ENCODE data around the gene RERE. TPM values are rescaled to one million over a fixed set of nuclear protein-coding genes. Genes with fewer than 3 reads are reported as not detected.

Gene RERE
- total RNA-seq, 2 experiments from 2014 or later, result 73.1 to 211 TPM

DNA sequence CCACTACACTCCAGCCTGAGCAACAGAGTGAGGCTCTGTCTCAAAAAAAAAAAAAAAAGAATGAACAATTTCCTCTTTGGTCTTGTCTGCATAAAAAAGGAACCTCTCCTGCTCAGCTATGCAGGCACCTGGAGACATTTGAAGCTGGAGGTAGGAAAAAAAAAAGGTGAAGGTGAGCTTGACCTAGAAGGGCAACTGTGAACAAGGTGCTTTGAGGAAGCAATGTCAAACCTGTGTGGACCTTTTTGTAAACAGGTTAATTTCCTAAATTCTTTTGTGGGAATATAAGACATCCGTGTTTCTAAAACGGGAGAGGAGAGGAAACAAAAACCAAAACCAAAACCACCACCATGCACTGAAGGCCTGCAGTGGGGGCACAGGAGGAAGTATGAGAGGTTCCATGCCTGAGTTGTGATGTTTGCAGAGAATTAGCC is 422.0 kb downstream of the RERE start:
- Histone ChIP-seq H4K20me1 (ENCODE audit: insufficient read depth, low read length) (peaks cover 65% of the 10 kb centered on the region), H3K79me2 (ENCODE audit: insufficient read depth, low read depth, low read length) (peaks cover 100% of the 10 kb centered on the region), H3K4me2 (ENCODE audit: low read length) (peak overlapping the region; percentile 74), H3K9me2 (ENCODE audit: insufficient read depth, low read length) (no peaks in the 10 kb centered on the region), H3K4me1 (ENCODE audit: insufficient read depth, low read length, poor library complexity, severe bottlenecking) (peaks cover 77% of the 10 kb centered on the region), H3K27ac (ENCODE audit: low read depth, low read length, poor library complexity, severe bottlenecking) (peak overlapping the region; percentile 70), H3K9me3 (ENCODE audit: low read length) (no peaks in the 10 kb centered on the region), H3K4me3 (ENCODE audit: low read depth, low read length, poor library complexity, severe bottlenecking) (peak overlapping the region; percentile 51), H3K36me3 (ENCODE audit: insufficient read depth, low read length) (peaks cover 99% of the 10 kb centered on the region), H2AFZ (ENCODE audit: low read length) (no peak overlapping the region)
- DNase-seq (ENCODE audit: low spot score), result peak; percentile 56
- intact Hi-C loops (cut with micrococcal nuclease; ENCODE audit: unreplicated experiment), result no loop called here
- TF ChIP-seq EZH2phosphoT487 (IDR thresholded peaks at IDR 0.05; ENCODE audit: borderline replicate concordance, low read depth, low read length), result no peak
- TF ChIP-seq, protein P1, sequence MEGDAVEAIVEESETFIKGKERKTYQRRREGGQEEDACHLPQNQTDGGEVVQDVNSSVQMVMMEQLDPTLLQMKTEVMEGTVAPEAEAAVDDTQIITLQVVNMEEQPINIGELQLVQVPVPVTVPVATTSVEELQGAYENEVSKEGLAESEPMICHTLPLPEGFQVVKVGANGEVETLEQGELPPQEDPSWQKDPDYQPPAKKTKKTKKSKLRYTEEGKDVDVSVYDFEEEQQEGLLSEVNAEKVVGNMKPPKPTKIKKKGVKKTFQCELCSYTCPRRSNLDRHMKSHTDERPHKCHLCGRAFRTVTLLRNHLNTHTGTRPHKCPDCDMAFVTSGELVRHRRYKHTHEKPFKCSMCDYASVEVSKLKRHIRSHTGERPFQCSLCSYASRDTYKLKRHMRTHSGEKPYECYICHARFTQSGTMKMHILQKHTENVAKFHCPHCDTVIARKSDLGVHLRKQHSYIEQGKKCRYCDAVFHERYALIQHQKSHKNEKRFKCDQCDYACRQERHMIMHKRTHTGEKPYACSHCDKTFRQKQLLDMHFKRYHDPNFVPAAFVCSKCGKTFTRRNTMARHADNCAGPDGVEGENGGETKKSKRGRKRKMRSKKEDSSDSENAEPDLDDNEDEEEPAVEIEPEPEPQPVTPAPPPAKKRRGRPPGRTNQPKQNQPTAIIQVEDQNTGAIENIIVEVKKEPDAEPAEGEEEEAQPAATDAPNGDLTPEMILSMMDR (conservative IDR thresholded peaks at IDR 0.05; ENCODE audit: low read length), result no peak
- no TSS peak for BruUV-seq (replicated peaks)
- CTCF ChIA-PET (ENCODE audit: unreplicated experiment), result no interaction called here
- POLR2A ChIA-PET, result interaction anchor here (0.7 to 1.0 kb wide), 3 partner anchors 14 to 419 kb away, joined by 3 to 6 read pairs (median 3); no protein-coding TSS in a partner anchor

DNA sequence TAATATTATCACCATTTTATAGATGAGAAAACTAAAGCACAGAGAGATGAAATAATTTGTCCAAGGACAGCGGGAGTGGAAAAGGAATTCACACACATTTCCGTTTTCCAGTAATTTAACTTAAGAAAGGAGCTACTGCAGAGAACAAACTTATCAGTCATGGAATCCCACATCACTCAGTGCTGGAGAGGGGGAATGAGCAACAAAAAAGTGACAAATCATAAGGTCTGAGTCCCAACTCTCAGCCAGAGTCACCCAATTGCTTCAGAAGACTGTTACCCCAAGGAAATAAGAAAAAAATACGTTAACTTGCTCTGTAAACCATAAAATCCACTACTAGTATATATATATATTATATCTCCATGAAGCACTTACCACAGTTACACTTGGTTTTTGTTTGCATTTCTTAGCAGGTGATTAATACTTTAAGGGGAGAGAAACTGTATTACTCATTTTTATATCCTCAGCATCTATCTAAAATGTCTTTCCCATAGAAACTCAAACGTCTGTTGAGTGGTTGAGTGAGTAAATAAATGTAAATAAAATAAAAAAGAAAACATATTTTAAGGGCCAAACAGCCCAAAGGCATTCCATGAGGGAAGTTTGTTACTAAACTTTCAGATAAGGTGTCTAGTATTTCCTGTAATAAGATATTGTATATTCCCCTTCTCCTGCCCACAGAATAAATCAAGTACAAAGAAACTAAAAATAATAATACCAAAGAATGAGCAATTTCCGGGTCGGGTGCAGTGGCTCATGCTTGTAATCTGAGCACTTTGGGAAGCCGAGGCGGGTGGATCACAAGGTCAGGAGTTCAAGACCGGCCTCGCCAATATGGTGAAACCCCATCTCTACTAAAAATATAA is 422.8 kb downstream of the RERE start:
- H3K79me2 ChIP-seq (ENCODE audit: insufficient read depth, low read depth, low read length), result peaks cover 100% of the 10 kb centered on the region
- intact Hi-C loops (cut with micrococcal nuclease; ENCODE audit: unreplicated experiment), result no loop called here
- H3K27ac ChIP-seq (ENCODE audit: low read depth, low read length, poor library complexity, severe bottlenecking), result peak overlapping the region; percentile 70
- TF ChIP-seq, protein P1 (conservative IDR thresholded peaks at IDR 0.05; ENCODE audit: low read length), result no peak
- TF ChIP-seq EZH2phosphoT487 (IDR thresholded peaks at IDR 0.05; ENCODE audit: borderline replicate concordance, low read depth, low read length), result no peak
- peaks cover 70% of the 10 kb centered on the region for H3K4me1 ChIP-seq (ENCODE audit: insufficient read depth, low read length, poor library complexity, severe bottlenecking)
- DNase-seq (ENCODE audit: low spot score), result no peak
- no peaks in the 10 kb centered on the region for H3K9me3 ChIP-seq (ENCODE audit: low read length)
- H3K9me2 ChIP-seq (ENCODE audit: insufficient read depth, low read length), result no peaks in the 10 kb centered on the region
- BruUV-seq (replicated peaks), result no TSS peak
- peaks cover 99% of the 10 kb centered on the region for H3K36me3 ChIP-seq (ENCODE audit: insufficient read depth, low read length)
- ChIA-PET CTCF (ENCODE audit: unreplicated experiment) (no interaction called here), POLR2A (interaction anchor here (0.8 to 1.2 kb wide), 4 partner anchors 12 to 116 kb away, joined by 3 to 6 read pairs (median 4); no protein-coding TSS in a partner anchor)
- H4K20me1 ChIP-seq (ENCODE audit: insufficient read depth, low read length), result peaks cover 65% of the 10 kb centered on the region
- no peak overlapping the region for H2AFZ ChIP-seq (ENCODE audit: low read length)
- peak overlapping the region; percentile 74; the same call in 1 of the 2 replicates for H3K4me2 ChIP-seq (ENCODE audit: low read length)
- H3K4me3 ChIP-seq (ENCODE audit: low read depth, low read length, poor library complexity, severe bottlenecking), result no peak overlapping the region

DNA sequence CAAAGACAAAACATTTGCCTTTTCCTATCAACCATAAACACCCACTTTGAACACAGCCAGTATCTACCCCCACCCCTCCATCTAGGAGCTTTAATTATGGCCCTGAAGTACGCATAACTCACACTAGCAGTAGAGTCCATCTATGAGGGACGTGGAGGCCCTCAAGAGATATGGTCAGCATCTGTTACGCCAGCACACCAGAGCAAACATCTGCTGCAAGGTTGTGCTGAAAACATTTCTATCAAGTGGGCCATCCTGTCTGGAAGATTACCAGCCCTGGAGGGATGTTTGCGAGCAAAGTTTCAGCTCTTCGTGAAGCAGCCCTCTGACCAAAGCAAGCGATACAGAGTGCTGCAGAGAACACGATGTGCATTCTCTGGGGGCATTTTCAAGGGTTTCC is 424.9 kb downstream of the RERE start:
- ChIA-PET POLR2A (no interaction called here), CTCF (ENCODE audit: unreplicated experiment) (no interaction called here)
- Histone ChIP-seq H3K4me1 (ENCODE audit: insufficient read depth, low read length, poor library complexity, severe bottlenecking) (peaks cover 48% of the 10 kb centered on the region), H3K27ac (ENCODE audit: low read depth, low read length, poor library complexity, severe bottlenecking) (no peak overlapping the region), H4K20me1 (ENCODE audit: insufficient read depth, low read length) (peaks cover 55% of the 10 kb centered on the region), H3K79me2 (ENCODE audit: insufficient read depth, low read depth, low read length) (peaks cover 98% of the 10 kb centered on the region), H2AFZ (ENCODE audit: low read length) (no peak overlapping the region), H3K9me2 (ENCODE audit: insufficient read depth, low read length) (no peaks in the 10 kb centered on the region), H3K4me3 (ENCODE audit: low read depth, low read length, poor library complexity, severe bottlenecking) (no peak overlapping the region), H3K9me3 (ENCODE audit: low read length) (no peaks in the 10 kb centered on the region), H3K4me2 (ENCODE audit: low read length) (no peak overlapping the region), H3K36me3 (ENCODE audit: insufficient read depth, low read length) (peaks cover 98% of the 10 kb centered on the region)
- TF ChIP-seq, protein P1 (conservative IDR thresholded peaks at IDR 0.05; ENCODE audit: low read length), result no peak
- no peak for TF ChIP-seq EZH2phosphoT487 (IDR thresholded peaks at IDR 0.05; ENCODE audit: borderline replicate concordance, low read depth, low read length)
- intact Hi-C loops (cut with micrococcal nuclease; ENCODE audit: unreplicated experiment), result no loop called here
- no peak for DNase-seq (ENCODE audit: low spot score)
- BruUV-seq (replicated peaks), result no TSS peak

Measured in OCI-LY7 (cell line).